Measurements from ENCODE around the gene PCDHB3.
"Not testable (repeated sequence)": the region's sequence is repeated elsewhere in the genome, so short reads cannot be mapped to it uniquely, and the experiment has no call there.

The PCDHB3 gene

GRCh38 chr5:141100243-141100805, at the start of gene PCDHB3:
PCDHB3 (plus strand) TSS chr5:141100473; CDS start chr5:141100650, 177 bp downstream.
- DNase-seq, result no peak

DNA sequence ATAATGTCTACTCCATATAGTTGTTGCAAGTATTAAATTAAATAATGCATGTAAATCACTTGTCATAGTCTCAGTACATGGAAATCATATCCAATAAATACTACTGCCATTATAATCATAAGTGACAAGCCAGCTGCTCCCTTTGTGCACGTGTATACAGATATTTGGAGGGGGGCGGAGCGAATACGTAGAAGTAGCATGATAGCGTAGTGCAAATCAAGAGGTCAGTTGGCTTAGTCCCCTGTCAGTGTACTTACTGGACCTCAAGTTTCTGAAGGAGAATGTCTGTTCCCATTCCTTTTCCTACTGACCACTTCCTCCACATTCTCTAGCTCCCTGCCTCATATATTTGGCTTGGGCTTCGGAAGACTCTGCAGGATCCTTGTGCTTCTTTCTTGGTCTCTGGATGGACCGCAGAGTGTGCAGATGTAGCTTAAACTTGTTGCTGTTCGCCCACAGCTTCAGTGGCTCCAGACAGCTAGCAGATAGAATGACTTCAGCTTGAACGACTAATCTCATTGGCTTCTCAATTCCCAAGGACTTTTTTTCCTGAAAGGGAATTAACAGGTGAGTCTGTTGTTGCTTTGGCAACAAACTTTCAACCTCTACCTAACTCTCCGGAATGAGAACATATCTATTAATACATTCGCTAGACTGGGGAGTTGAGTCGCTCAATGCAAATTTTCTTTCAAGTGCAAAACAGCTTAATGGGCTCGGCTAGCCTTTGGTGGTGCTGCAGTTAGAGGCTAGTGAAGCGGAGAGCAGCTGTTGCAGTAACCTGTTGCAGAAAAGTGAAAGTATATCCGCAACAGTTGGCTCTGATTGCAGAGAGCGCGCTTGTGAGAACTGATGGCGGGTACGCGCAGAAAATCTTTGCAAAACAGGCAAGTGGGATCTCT, 49.4 kb upstream of the PCDHB3 start, which contains the start of gene PCDHB1:
Gene PCDHB1, plus strand, starts transcription at position 753 of the 899 bp plus-strand sequence. Its CDS starts 97 bp downstream, at position 850.
- no peak for DNase-seq

- no peak for DNase-seq
These were observed 48.8 kb upstream of the PCDHB3 start for GRCh38 chr5:141051521-141051866.

GRCh38 chr5:141077826-141078225, 22.4 kb upstream of the PCDHB3 start:
- no peak for DNase-seq

- DNase-seq, result no peak
These were observed 18.0 kb upstream of the PCDHB3 start for GRCh38 chr5:141082228-141082627.

DNA sequence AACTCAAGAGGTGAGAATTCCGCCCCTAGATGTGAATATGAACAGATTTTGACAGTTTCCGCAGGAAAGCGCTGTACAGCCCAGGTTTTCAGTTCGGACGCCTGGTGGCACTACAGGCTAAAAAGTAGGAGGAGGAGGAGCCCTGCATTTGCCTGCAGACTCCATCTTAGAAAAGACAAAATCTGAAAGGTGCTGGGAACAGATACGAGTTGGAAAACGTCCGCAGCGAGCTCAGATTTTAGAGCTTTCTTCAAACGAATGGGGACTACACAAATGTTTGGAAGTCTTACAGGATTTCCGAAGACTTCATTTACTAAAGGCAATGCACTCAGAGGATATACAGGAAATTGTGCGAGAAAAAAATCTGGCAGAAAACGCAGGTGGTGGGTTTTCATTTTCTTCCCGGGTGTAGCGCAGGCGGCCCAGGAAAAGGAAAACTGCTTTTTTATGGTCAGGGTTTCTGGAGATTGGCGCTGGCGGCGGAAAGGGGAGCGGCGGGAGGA, 15.7 kb upstream of the PCDHB3 start:
- DNase-seq, result peak; percentile 7 to 22

GRCh38 chr5:141094481-141095262, 5.6 kb upstream of the PCDHB3 start, which contains the start of gene PCDHB2:
PCDHB2 (plus strand) TSS chr5:141094615; CDS start chr5:141094791, 176 bp downstream.
- no peak for DNase-seq

- no peak for DNase-seq
These were observed 5.0 kb upstream of the PCDHB3 start for GRCh38 chr5:141095263-141095641.

DNA sequence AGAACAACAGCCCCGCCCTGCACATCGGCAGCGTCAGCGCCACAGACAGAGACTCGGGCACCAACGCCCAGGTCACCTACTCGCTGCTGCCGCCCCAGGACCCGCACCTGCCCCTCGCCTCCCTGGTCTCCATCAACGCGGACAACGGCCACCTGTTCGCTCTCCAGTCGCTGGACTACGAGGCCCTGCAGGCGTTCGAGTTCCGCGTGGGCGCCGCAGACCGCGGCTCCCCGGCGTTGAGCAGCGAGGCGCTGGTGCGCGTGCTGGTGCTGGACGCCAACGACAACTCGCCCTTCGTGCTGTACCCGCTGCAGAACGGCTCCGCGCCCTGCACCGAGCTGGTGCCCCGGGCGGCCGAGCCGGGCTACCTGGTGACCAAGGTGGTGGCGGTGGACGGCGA, 4.1 kb upstream of the PCDHB3 start:
- not testable (repeated sequence) for DNase-seq

DNA sequence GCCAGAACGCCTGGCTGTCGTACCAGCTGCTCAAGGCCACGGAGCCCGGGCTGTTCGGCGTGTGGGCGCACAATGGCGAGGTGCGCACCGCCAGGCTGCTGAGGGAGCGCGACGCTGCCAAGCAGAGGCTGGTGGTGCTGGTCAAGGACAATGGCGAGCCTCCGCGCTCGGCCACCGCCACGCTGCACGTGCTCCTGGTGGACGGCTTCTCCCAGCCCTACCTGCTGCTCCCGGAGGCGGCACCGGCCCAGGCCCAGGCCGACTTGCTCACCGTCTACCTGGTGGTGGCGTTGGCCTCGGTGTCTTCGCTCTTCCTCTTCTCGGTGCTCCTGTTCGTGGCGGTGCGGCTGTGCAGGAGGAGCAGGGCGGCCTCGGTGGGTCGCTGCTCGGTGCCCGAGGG, 3.7 kb upstream of the PCDHB3 start:
- DNase-seq, result not testable (repeated sequence)

DNA sequence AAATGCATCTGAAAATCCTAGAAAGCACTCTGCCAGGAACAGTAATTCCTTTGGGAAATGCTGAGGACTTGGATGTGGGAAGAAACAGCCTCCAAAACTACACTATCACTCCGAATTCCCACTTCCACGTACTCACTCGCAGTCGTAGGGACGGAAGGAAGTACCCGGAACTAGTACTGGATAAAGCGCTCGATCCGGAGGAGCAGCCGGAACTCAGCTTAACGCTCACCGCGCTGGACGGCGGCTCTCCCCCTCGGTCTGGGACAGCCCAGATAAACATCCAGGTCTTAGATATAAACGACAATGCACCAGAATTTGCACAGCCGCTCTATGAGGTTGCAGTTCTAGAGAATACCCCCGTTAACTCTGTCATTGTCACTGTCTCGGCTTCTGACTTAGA, 786 bp downstream of the PCDHB3 start:
- no peak for DNase-seq

DNA sequence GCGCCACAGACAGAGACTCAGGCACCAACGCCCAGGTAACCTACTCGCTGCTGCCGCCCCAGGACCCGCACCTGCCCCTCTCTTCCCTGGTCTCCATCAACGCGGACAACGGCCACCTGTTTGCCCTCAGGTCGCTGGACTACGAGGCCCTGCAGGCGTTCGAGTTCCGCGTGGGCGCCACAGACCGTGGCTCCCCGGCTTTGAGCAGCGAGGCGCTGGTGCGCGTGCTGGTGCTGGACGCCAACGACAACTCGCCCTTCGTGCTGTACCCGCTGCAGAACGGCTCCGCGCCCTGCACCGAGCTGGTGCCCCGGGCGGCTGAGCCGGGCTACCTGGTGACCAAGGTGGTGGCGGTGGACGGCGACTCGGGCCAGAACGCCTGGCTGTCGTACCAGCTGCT, 1.8 kb downstream of the PCDHB3 start:
- not testable (repeated sequence) for DNase-seq

- not testable (repeated sequence) for DNase-seq
These were observed 2.2 kb downstream of the PCDHB3 start for GRCh38 chr5:141102471-141102870.

GRCh38 chr5:141105350-141105749, 5.1 kb downstream of the PCDHB3 start:
- DNase-seq, result no peak

DNA sequence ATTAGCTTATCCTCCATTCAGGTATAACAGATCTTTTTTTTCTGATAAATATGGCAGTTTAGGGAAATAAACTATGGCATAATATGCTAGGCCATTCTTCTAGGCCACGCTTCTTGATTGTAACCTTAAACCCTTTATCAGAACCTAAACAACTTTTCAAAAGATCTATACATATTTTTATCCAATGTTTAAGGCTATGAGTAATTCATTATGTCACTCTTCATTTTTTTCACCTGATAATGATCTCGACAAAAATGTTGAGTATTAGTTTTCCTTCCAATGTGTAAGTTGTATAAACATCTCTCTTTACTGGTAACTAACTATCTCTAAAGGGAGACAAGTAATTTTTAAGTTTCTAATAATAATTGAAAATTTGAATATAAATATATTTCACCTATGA, 19.0 kb downstream of the PCDHB3 start:
- no peak for DNase-seq

DNA sequence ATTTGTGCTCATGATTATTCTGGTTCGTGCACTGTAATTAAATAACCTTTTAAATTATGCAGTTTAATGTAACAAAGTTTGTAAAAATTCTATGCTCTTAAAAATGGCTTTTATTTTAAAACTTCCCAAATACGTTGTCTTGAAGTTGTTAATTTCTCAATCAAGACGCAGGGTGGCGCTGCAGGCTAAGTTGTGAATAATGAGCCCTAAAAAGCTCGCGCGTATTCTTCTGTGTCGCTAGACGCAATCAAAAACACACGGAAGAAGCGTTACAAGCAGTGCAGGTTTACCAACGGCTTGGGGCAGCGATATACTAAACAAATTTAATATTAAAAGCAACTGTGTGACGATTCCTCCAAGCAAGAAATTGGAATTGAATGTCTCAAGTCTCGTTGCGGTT, 21.3 kb downstream of the PCDHB3 start, which contains the start of gene PCDHB4:
Gene PCDHB4, plus strand, starts transcription at position 256 of the 400 bp plus-strand sequence. CDS start 181 bp downstream, outside the sequence.
- DNase-seq, result no peak

DNA sequence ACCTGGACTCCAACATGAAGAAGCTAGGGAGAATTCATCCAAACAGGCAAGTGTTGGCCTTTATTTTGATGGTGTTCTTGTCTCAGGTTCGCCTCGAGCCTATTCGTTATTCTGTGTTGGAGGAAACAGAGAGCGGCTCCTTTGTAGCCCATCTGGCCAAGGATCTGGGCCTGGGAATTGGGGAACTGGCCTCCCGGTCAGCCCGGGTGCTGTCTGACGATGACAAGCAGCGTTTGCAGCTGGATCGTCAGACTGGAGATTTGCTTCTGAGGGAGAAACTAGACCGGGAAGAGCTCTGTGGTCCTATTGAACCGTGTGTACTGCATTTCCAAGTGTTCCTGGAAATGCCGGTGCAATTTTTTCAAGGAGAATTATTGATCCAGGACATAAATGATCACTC, 21.7 kb downstream of the PCDHB3 start:
- no peak for DNase-seq

DNA sequence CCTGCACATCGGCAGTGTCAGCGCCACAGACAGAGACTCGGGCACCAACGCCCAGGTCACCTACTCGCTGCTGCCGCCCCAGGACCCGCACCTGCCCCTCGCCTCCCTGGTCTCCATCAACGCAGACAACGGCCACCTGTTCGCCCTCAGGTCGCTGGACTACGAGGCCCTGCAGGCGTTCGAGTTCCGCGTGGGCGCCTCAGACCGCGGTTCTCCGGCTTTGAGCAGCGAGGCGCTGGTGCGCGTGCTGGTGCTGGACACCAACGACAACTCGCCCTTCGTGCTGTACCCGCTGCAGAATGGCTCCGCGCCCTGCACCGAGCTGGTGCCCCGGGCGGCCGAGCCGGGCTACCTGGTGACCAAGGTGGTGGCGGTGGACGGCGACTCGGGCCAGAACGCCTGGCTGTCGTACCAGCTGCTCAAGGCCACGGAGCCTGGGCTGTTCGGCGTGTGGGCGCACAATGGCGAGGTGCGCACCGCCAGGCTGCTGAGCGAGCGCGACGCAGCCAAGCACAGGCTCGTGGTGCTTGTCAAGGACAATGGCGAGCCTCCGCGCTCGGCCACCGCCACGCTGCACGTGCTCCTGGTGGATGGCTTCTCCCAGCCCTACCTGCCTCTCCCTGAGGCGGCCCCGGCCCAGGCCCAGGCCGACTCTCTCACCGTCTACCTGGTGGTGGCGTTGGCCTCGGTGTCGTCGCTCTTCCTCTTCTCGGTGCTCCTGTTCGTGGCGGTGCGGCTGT, 23.3 kb downstream of the PCDHB3 start:
- DNase-seq, result not testable (repeated sequence)

DNA sequence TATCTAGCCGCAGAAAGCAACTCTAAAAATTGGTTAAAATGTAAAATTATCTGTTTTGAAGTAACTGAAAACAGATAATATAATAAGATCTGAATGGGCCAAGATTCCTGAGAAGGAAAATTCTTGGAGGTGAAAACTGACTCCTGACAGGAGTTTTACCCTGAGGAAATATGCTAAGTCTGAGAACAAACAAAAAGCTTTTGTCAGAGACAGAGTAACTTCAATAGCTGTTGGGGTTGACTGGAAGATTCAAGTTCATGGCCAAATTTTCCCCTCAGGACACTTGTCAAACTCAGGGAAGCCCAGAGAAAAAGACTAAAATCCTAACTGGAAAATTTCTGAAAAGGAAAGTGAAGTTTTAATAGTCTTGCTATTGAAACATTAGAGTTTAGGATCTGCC, 27.0 kb downstream of the PCDHB3 start:
- no peak for DNase-seq

- DNase-seq, result no peak
These were observed 34.9 kb downstream of the PCDHB3 start, which contains the start of gene PCDHB5 for GRCh38 chr5:141135030-141135717. PCDHB5 (plus strand) TSS chr5:141135206; CDS start chr5:141135435, 229 bp downstream.

GRCh38 chr5:141135718-141136266, 35.5 kb downstream of the PCDHB3 start:
- DNase-seq, result no peak
